NCI-H2029 treated with DMSO at 0.1 percent for 48 hours (cell line): ENCODE measurements around the gene GCAT.
A peak's percentile ranks its signal among the peaks of the same experiment; 100 is the strongest.

ENCODE experiments used
- DNase-seq: peaks from one replicate; lab custom pipeline; 2025; lab: John Stamatoyannopoulos, UW

The GCAT gene

GRCh38 chr22:37809672-37810333 is 2.1 kb downstream of the GCAT start:
- DNase-seq = no peak

GRCh38 chr22:37811867-37812266 is 4.1 kb downstream of the GCAT start:
- no peak for DNase-seq

GRCh38 chr22:37812869-37813678 is 5.3 kb downstream of the GCAT start:
- DNase-seq = no peak

- DNase-seq = no peak
Observed at GRCh38 chr22:37815593-37815992, 7.9 kb downstream of the GCAT start.

- DNase-seq = no peak
Observed at GRCh38 chr22:37816543-37817180, 8.9 kb downstream of the GCAT start.

GRCh38 chr22:37817705-37818408 is 10.1 kb downstream of the GCAT start:
- peak; percentile 32 for DNase-seq

GRCh38 chr22:37818409-37819104 is 10.8 kb downstream of the GCAT start:
- no peak for DNase-seq

- no peak for DNase-seq
Observed at GRCh38 chr22:37819105-37819433, 11.3 kb downstream of the GCAT start.

- no peak for DNase-seq
Observed at GRCh38 chr22:37820350-37820749, 12.6 kb downstream of the GCAT start.

- DNase-seq = no peak
Observed at GRCh38 chr22:37822079-37822833, 14.5 kb downstream of the GCAT start.

- no peak for DNase-seq
Observed at GRCh38 chr22:37823134-37823985, 15.6 kb downstream of the GCAT start, which contains the start of gene GALR3. Gene GALR3 (plus strand): TSS chr22:37823382. CDS start chr22:37823407, 25 bp downstream.

GRCh38 chr22:37824674-37825641 is 17.2 kb downstream of the GCAT start:
- no peak for DNase-seq

- no peak for DNase-seq
Observed at GRCh38 chr22:37827056-37827455, 19.3 kb downstream of the GCAT start.

GRCh38 chr22:37830093-37830842 is 22.5 kb downstream of the GCAT start:
- DNase-seq = no peak

- DNase-seq = no peak
Observed at GRCh38 chr22:37831472-37831871, 23.7 kb downstream of the GCAT start.

GRCh38 chr22:37832022-37832857 is 24.5 kb downstream of the GCAT start:
- DNase-seq = no peak
